GM23338 (cell line): Measurements from ENCODE around the gene NOA1. TPM values are rescaled to one million over a fixed set of nuclear protein-coding genes. Genes with fewer than 3 reads are reported as not detected.

Experiments used
- ATAC-seq: fragments of 200-7000 bp; cut with Tn5 transposase; 3 replicates; pipeline ENCODE4 v1.9.1; 2020
- DNase-seq: peaks from one replicate; pipeline ENCODE4 v3.0.0-alpha.2; 2015; ENCODE audit warnings: low spot score
- H2AFZ ChIP-seq: fragments of 200-600 bp; sonication (generic); 2 replicates; pipeline ENCODE4 v1.8.0; 2016; ENCODE audit warnings: antibody characterized with exemption, mild to moderate bottlenecking, moderate library complexity
- H3F3A ChIP-seq: fragments of 200-600 bp; sonication (generic); replicated peaks from 2 replicates; pipeline ENCODE4 v1.8.0; 2017; ENCODE audit warnings: antibody characterized with exemption, mixed run types, low read depth
- H3K27ac ChIP-seq: fragments of 200-600 bp; sonication (generic); 2 replicates; pipeline ENCODE4 v1.6.1; 2016; ENCODE audit warnings: low read depth
- H3K27me3 ChIP-seq: fragments of 200-600 bp; sonication (generic); 2 replicates; pipeline ENCODE4 v1.8.0; 2016; ENCODE audit warnings: mild to moderate bottlenecking, mixed run types, moderate library complexity; ENCODE audit not compliant: insufficient read depth
- H3K36me3 ChIP-seq: fragments of 200-600 bp; sonication (generic); 2 replicates; pipeline ENCODE4 v1.8.0; 2016; ENCODE audit warnings: mild to moderate bottlenecking; ENCODE audit not compliant: insufficient read depth
- H3K4me1 ChIP-seq: fragments of 200-600 bp; sonication (generic); 2 replicates; pipeline ENCODE4 v1.8.0; 2016; ENCODE audit warnings: mild to moderate bottlenecking, moderate library complexity; ENCODE audit not compliant: insufficient read depth
- H3K4me2 ChIP-seq: fragments of 200-600 bp; sonication (generic); 2 replicates; pipeline ENCODE4 v1.7.1; 2017; ENCODE audit warnings: mixed run types
- H3K4me3 ChIP-seq: fragments of 200-600 bp; sonication (generic); 2 replicates; pipeline ENCODE4 v1.6.1; 2016; ENCODE audit warnings: mixed run types
- H3K79me2 ChIP-seq: fragments of 200-600 bp; sonication (generic); replicated peaks from 2 replicates; pipeline ENCODE4 v1.8.0; 2017; ENCODE audit warnings: mild to moderate bottlenecking; ENCODE audit not compliant: insufficient read depth
- H3K9me2 ChIP-seq: fragments of 200-600 bp; sonication (generic); 2 replicates; pipeline ENCODE4 v1.8.0; 2017; ENCODE audit not compliant: insufficient read depth
- H4K20me1 ChIP-seq: fragments of 200-600 bp; sonication (generic); replicated peaks from 2 replicates; pipeline ENCODE4 v1.8.0; 2017; ENCODE audit warnings: mild to moderate bottlenecking; ENCODE audit not compliant: insufficient read depth
- H3K27ac Mint-ChIP-seq: 2 replicates; pipeline ENCODE4 v1.8.0; 2020; ENCODE audit warnings: inconsistent platforms, mild to moderate bottlenecking, moderate library complexity, mixed read lengths
- H3K27me3 Mint-ChIP-seq: 3 replicates; pipeline ENCODE4 v1.8.0; 2022; ENCODE audit warnings: low read depth, mild to moderate bottlenecking, moderate library complexity, mixed read lengths, inconsistent platforms; ENCODE audit not compliant: insufficient read depth, poor library complexity
- H3K36me3 Mint-ChIP-seq: 3 replicates; pipeline ENCODE4 v1.8.0; 2021; ENCODE audit warnings: low read depth, mild to moderate bottlenecking, inconsistent platforms, moderate library complexity, mixed read lengths
- H3K4me1 Mint-ChIP-seq: 3 replicates; pipeline ENCODE4 v1.8.0; 2020; ENCODE audit warnings: mild to moderate bottlenecking, inconsistent platforms, mixed read lengths
- H3K4me3 Mint-ChIP-seq: 3 replicates; pipeline ENCODE4 v1.8.0; 2021; ENCODE audit warnings: moderate library complexity, mild to moderate bottlenecking, inconsistent platforms, mixed read lengths
- H3K9me3 Mint-ChIP-seq: 3 replicates; pipeline ENCODE4 v1.8.0; 2020; ENCODE audit warnings: moderate library complexity, mild to moderate bottlenecking, inconsistent platforms, mixed read lengths
- CREB1 ChIP-seq: fragments of 250-450 bp; sonication (Bioruptor Pico); IDR thresholded peaks from 2 replicates; pipeline ENCODE4 v1.5.0; 2020; ENCODE audit warnings: low read depth, mild to moderate bottlenecking, moderate library complexity
- ETS1 ChIP-seq: IDR thresholded peaks from 2 replicates; pipeline ENCODE4 v1.6.1; 2016; ENCODE audit warnings: antibody characterized with exemption
- EZH2 ChIP-seq: fragments of 200-600 bp; sonication (generic); IDR thresholded peaks from one replicate; pipeline ENCODE4 v1.8.0; 2017; ENCODE audit warnings: antibody characterized with exemption, mild to moderate bottlenecking, low read depth; ENCODE audit not compliant: unreplicated experiment
- EZH2phosphoT487 ChIP-seq: fragments of 200-600 bp; sonication (generic); IDR thresholded peaks from one replicate; pipeline ENCODE4 v1.8.1; 2018; ENCODE audit warnings: antibody characterized with exemption; ENCODE audit not compliant: unreplicated experiment
- JUNB ChIP-seq: IDR thresholded peaks from one replicate; pipeline ENCODE4 v1.6.1; 2016; ENCODE audit warnings: antibody characterized with exemption; ENCODE audit not compliant: unreplicated experiment
- NANOG ChIP-seq: IDR thresholded peaks from 2 replicates; pipeline ENCODE4 v1.6.1; 2016; ENCODE audit warnings: antibody characterized with exemption, borderline replicate concordance
- POLR2AphosphoS5 ChIP-seq: IDR thresholded peaks from 2 replicates; pipeline ENCODE4 v1.6.1; 2016; ENCODE audit warnings: antibody characterized with exemption, low read depth
- STAT1 ChIP-seq: IDR thresholded peaks from one replicate; pipeline ENCODE4 v1.6.1; 2016; ENCODE audit warnings: antibody characterized with exemption; ENCODE audit not compliant: unreplicated experiment
- ZNF114 ChIP-seq: fragments of 250-450 bp; sonication (Bioruptor Pico); IDR thresholded peaks from 2 replicates; pipeline ENCODE4 v1.5.0; 2020; ENCODE audit warnings: mild to moderate bottlenecking, moderate library complexity
- ZNF331 ChIP-seq: fragments of 250-450 bp; sonication (Bioruptor Pico); IDR thresholded peaks from 2 replicates; pipeline ENCODE4 v1.5.0; 2020; ENCODE audit warnings: low read depth, mild to moderate bottlenecking, moderate library complexity
- ZNF462 ChIP-seq: fragments of 250-450 bp; sonication (Bioruptor Pico); IDR thresholded peaks from 2 replicates; pipeline ENCODE4 v1.5.0; 2020; ENCODE audit warnings: mild to moderate bottlenecking, moderate library complexity
- polyA plus RNA-seq: library from polyadenylated mRNA; unstranded; fragments of >200 nt; fragmentation: Nextera tagmentation; extraction: Ambion mirVana; gene quantifications from 2 replicates; pipeline ENCODE4 v1.2.1, GENCODE V29; 2016
- total RNA-seq: library from RNA; depleted of rRNA; stranded (reverse); fragments of >200 nt; shearing (Covaris generic); gene quantifications from 2 replicates; pipeline ENCODE4 v1.2.3, GENCODE V29; 2014
- TF ChIP-seq, protein P1 (sequence below): IDR thresholded peaks from one replicate; pipeline ENCODE4 v1.6.1; 2018; ENCODE audit warnings: antibody characterized with exemption; ENCODE audit not compliant: unreplicated experiment
- TF ChIP-seq, protein P2 (sequence below), 2 experiments: fragments of 200-600 bp in 1 of 2; sonication (generic) in 1 of 2; conservative IDR thresholded peaks; 2 replicates each; pipeline versions ENCODE4 v1.5.1 to v1.6.1; 2016 to 2017; ENCODE audit warnings: antibody characterized with exemption in 2 of 2, low read depth in 2 of 2, mild to moderate bottlenecking in 2 of 2, moderate library complexity in 1 of 2

NOA1 gene
- total and polyA plus RNA-seq, 2 experiments from 2014 or later: 15.1 to 50.2 TPM

DNA sequence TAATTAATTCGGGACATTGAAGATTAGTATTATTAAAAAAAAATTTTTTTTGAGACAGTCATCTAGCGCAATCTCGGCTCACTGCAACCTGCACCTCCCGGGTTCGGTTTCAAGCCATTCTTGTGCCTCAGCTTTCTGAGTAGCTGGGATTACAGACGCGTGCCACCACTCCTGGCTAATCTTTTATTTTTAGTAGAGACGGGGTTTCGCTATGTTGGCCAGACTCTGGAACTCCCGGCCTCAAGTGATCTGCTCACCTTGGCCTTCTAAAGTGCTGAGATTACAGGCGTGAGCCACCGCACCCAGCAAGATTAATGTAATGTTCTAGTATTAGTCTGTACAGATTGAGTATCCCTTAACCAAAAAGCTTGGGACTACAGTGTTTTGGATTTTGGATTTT, 37.0 kb downstream of the NOA1 start:
- TF ChIP-seq NANOG: no peak
- TF ChIP-seq POLR2AphosphoS5: no peak
- TF ChIP-seq, protein P1, sequence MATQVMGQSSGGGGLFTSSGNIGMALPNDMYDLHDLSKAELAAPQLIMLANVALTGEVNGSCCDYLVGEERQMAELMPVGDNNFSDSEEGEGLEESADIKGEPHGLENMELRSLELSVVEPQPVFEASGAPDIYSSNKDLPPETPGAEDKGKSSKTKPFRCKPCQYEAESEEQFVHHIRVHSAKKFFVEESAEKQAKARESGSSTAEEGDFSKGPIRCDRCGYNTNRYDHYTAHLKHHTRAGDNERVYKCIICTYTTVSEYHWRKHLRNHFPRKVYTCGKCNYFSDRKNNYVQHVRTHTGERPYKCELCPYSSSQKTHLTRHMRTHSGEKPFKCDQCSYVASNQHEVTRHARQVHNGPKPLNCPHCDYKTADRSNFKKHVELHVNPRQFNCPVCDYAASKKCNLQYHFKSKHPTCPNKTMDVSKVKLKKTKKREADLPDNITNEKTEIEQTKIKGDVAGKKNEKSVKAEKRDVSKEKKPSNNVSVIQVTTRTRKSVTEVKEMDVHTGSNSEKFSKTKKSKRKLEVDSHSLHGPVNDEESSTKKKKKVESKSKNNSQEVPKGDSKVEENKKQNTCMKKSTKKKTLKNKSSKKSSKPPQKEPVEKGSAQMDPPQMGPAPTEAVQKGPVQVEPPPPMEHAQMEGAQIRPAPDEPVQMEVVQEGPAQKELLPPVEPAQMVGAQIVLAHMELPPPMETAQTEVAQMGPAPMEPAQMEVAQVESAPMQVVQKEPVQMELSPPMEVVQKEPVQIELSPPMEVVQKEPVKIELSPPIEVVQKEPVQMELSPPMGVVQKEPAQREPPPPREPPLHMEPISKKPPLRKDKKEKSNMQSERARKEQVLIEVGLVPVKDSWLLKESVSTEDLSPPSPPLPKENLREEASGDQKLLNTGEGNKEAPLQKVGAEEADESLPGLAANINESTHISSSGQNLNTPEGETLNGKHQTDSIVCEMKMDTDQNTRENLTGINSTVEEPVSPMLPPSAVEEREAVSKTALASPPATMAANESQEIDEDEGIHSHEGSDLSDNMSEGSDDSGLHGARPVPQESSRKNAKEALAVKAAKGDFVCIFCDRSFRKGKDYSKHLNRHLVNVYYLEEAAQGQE: no peak
- TF ChIP-seq CREB1 (CRISPR knock-in tag): no peak
- TF ChIP-seq ZNF331 (CRISPR knock-in tag): no peak
- TF ChIP-seq EZH2: no peak
- no peak for TF ChIP-seq ZNF462 (CRISPR knock-in tag)
- TF ChIP-seq EZH2phosphoT487: no peak
- no peak for TF ChIP-seq STAT1
- TF ChIP-seq ZNF114: no peak
- no peak for TF ChIP-seq ETS1
- no peak for TF ChIP-seq JUNB
- TF ChIP-seq, protein P2, sequence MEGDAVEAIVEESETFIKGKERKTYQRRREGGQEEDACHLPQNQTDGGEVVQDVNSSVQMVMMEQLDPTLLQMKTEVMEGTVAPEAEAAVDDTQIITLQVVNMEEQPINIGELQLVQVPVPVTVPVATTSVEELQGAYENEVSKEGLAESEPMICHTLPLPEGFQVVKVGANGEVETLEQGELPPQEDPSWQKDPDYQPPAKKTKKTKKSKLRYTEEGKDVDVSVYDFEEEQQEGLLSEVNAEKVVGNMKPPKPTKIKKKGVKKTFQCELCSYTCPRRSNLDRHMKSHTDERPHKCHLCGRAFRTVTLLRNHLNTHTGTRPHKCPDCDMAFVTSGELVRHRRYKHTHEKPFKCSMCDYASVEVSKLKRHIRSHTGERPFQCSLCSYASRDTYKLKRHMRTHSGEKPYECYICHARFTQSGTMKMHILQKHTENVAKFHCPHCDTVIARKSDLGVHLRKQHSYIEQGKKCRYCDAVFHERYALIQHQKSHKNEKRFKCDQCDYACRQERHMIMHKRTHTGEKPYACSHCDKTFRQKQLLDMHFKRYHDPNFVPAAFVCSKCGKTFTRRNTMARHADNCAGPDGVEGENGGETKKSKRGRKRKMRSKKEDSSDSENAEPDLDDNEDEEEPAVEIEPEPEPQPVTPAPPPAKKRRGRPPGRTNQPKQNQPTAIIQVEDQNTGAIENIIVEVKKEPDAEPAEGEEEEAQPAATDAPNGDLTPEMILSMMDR (conservative IDR thresholded peaks at IDR 0.05; ENCODE audit: low read depth in 2 of 2): no peak
- ATAC-seq (no peak), DNase-seq (no peak)
- Histone ChIP-seq H3K4me2 (no peak overlapping the region), H2AFZ (no peak overlapping the region), H3K4me3 (no peak overlapping the region), H4K20me1 (peaks cover 6% of the 10 kb centered on the region; the same call in 1 of the 2 replicates), H3K27me3 (no peaks in the 10 kb centered on the region), H3K9me2 (no peaks in the 10 kb centered on the region), H3K79me2 (no peaks in the 10 kb centered on the region), H3F3A (no peaks in the 10 kb centered on the region), H3K4me1 (no peaks in the 10 kb centered on the region), H3K27ac (no peak overlapping the region), H3K36me3 (no peaks in the 10 kb centered on the region)
- Mint-ChIP-seq H3K27ac (no peak overlapping the region), H3K4me1 (no peaks in the 10 kb centered on the region), H3K4me3 (no peak overlapping the region), H3K9me3 (no peaks in the 10 kb centered on the region), H3K36me3 (peaks cover 3% of the 10 kb centered on the region; the same call in 1 of the 3 replicates), H3K27me3 (no peaks in the 10 kb centered on the region)
